B cell (primary cell): ENCODE results near the gene LIPJ. TPM values are rescaled to one million over a fixed set of nuclear protein-coding genes. Genes with fewer than 3 reads are reported as not detected.

ENCODE experiments used
- ATAC-seq: fragments of 200-7000 bp; cut with Tn5 transposase; one replicate; pipeline ENCODE4 v1.10.0; 2021; ENCODE audit warnings: low read depth, mild to moderate bottlenecking, moderate number of reproducible peaks, moderate library complexity
- CTCF ChIA-PET: fragments of 350-600 bp; sonication (Branson Sonifier 250); formaldehyde crosslinking; loops from one replicate; lab custom pipeline; 2021; ENCODE audit warnings: antibody characterized with exemption, inconsistent platforms; lab: Charles Lee
- POLR2A ChIA-PET: fragments of 350-600 bp; sonication (Branson Sonifier 250); formaldehyde crosslinking; loops from one replicate; lab custom pipeline; 2021; ENCODE audit warnings: antibody characterized with exemption; lab: Charles Lee
- DNase-seq: peaks from one replicate; pipeline ENCODE4 v3.0.0; 2013
- H2AFZ ChIP-seq: 2 replicates; pipeline ENCODE4 v1.6.1; 2012; ENCODE audit warnings: mild to moderate bottlenecking, low read depth, low read length; ENCODE audit not compliant: insufficient read depth, poor library complexity, severe bottlenecking
- H3K27ac ChIP-seq, 2 donors: 1 replicate in 1 of 2; 2 replicates in 1 of 2; pipeline ENCODE4 v1.5.1; 2012 to 2013; ENCODE audit warnings: low read length in 2 of 2, mild to moderate bottlenecking in 2 of 2, moderate library complexity in 1 of 2
- H3K27me3 ChIP-seq, 4 experiments: fragments of 200-600 bp in 1 of 4; sonication (generic) in 1 of 4; replicated peaks in 1 of 4; 1 replicate in 2 of 4; 2 replicates in 2 of 4; pipeline versions ENCODE4 v1.6.1 to v1.7.0; 2013 to 2016; ENCODE audit warnings: low read length in 3 of 4, mild to moderate bottlenecking in 2 of 4, mixed read lengths in 1 of 4, moderate library complexity in 1 of 4; ENCODE audit not compliant: insufficient read depth in 4 of 4, control insufficient read depth in 3 of 4; ENCODE audit errors: control extremely low read depth in 1 of 4
- H3K36me3 ChIP-seq, 2 experiments: replicated peaks in 1 of 2; 1 replicate in 1 of 2; 2 replicates in 1 of 2; pipeline versions ENCODE4 v1.6.1 to v1.7.1; 2013; ENCODE audit warnings: low read length in 1 of 2; ENCODE audit not compliant: insufficient read depth in 2 of 2, control insufficient read depth in 1 of 2; ENCODE audit errors: control extremely low read depth in 1 of 2, extremely low read depth in 1 of 2
- H3K4me1 ChIP-seq, 2 donors: fragments of 200-600 bp in 1 of 2; sonication (generic) in 1 of 2; 1 replicate in 1 of 2; 2 replicates in 1 of 2; pipeline versions ENCODE4 v1.5.1 to v1.6.1; 2013 to 2017; ENCODE audit warnings: low read length in 2 of 2; ENCODE audit not compliant: control insufficient read depth in 2 of 2, insufficient read depth in 2 of 2
- H3K4me2 ChIP-seq: replicated peaks from 2 replicates; pipeline ENCODE3; 2012; ENCODE audit warnings: mild to moderate bottlenecking, low read depth, low read length; ENCODE audit not compliant: poor library complexity, severe bottlenecking
- H3K4me3 ChIP-seq, 5 experiments: fragments of 200-600 bp in 1 of 5; sonication (generic) in 1 of 5; 1 replicate in 3 of 5; 2 replicates in 2 of 5; pipeline versions ENCODE4 v1.5.1 to v1.7.0; 2011 to 2016; ENCODE audit warnings: low read length in 4 of 5, mild to moderate bottlenecking in 4 of 5, low read depth in 2 of 5, control low read depth in 1 of 5, moderate library complexity in 1 of 5; ENCODE audit not compliant: insufficient read depth in 1 of 5; ENCODE audit errors: control extremely low read depth in 1 of 5, extremely low read depth in 1 of 5
- H3K79me2 ChIP-seq: fragments of 200-600 bp; sonication (generic); one replicate; pipeline ENCODE4 v1.6.0; 2016; ENCODE audit warnings: low read length; ENCODE audit not compliant: control insufficient read depth, insufficient read depth
- H3K9ac ChIP-seq: fragments of 200-600 bp; sonication (generic); 2 replicates; pipeline ENCODE4 v1.6.1; 2017; ENCODE audit warnings: mild to moderate bottlenecking, low read length, moderate library complexity
- H3K9me3 ChIP-seq, 3 donors: one replicate each; pipeline versions ENCODE4 v1.6.1 to v1.7.1; 2013; ENCODE audit warnings: low read length in 2 of 3; ENCODE audit not compliant: control insufficient read depth in 2 of 3, insufficient read depth in 1 of 3; ENCODE audit errors: control extremely low read depth in 1 of 3
- H4K20me1 ChIP-seq: 2 replicates; pipeline ENCODE4 v1.6.0; 2012; ENCODE audit warnings: mild to moderate bottlenecking, low read length; ENCODE audit not compliant: insufficient read depth, control insufficient read depth, poor library complexity, severe bottlenecking
- H3K27ac Mint-ChIP-seq: one replicate; pipeline ENCODE4 v1.8.0; 2021; ENCODE audit warnings: mixed read lengths
- H3K27me3 Mint-ChIP-seq: one replicate; pipeline ENCODE4 v1.8.0; 2021; ENCODE audit warnings: mixed read lengths
- H3K4me1 Mint-ChIP-seq: one replicate; pipeline ENCODE4 v1.8.0; 2021; ENCODE audit warnings: mixed read lengths
- H3K4me3 Mint-ChIP-seq: one replicate; pipeline ENCODE4 v1.8.0; 2021; ENCODE audit warnings: mixed read lengths
- H3K9me3 Mint-ChIP-seq: one replicate; pipeline ENCODE4 v1.8.0; 2022; ENCODE audit warnings: mixed read lengths; ENCODE audit not compliant: insufficient read depth
- EZH2 ChIP-seq: IDR thresholded peaks from 2 replicates; pipeline ENCODE4 v1.6.1; 2012; ENCODE audit warnings: borderline replicate concordance, low read depth, mild to moderate bottlenecking, moderate library complexity, low read length; ENCODE audit not compliant: insufficient read depth, poor library complexity, severe bottlenecking
- WGBS: methylation state at CpG from one replicate; pipeline ENCODE4 v1.1.5; 2013; ENCODE audit warnings: missing lambda C conversion rate; ENCODE audit not compliant: insufficient coverage; 5-methylcytosine and 5-hydroxymethylcytosine counted together
- intact Hi-C: fragments of 100-400 bp; cut with micrococcal nuclease; formaldehyde crosslinking; loops from one replicate; pipeline ENCODE4 v1.10.0; 2022
- polyA plus RNA-seq: library from polyadenylated mRNA; depleted of rRNA; stranded (reverse); fragments of >200 nt; gene quantifications from 2 replicates; pipeline ENCODE4 v1.2.3, GENCODE V29; 2012
- total RNA-seq, 2 donors: library from RNA; stranded (reverse); fragments of 120-200 nt in 1 of 2; gene quantifications; 1 replicate in 1 of 2; 2 replicates in 1 of 2; pipeline versions ENCODE4 v1.2.3 to v1.2.4, GENCODE V29; 2013 to 2022
- TF ChIP-seq, protein P1 (sequence below): fragments of 200-600 bp; IDR thresholded peaks from one replicate; pipeline ENCODE4 v1.8.0; 2022; ENCODE audit warnings: antibody characterized with exemption, mild to moderate bottlenecking

Gene LIPJ
- total and polyA plus RNA-seq, 2 donors (not counting 1 experiment from before 2014, with no cell fraction given) = 0.13 to 0.20 TPM

DNA sequence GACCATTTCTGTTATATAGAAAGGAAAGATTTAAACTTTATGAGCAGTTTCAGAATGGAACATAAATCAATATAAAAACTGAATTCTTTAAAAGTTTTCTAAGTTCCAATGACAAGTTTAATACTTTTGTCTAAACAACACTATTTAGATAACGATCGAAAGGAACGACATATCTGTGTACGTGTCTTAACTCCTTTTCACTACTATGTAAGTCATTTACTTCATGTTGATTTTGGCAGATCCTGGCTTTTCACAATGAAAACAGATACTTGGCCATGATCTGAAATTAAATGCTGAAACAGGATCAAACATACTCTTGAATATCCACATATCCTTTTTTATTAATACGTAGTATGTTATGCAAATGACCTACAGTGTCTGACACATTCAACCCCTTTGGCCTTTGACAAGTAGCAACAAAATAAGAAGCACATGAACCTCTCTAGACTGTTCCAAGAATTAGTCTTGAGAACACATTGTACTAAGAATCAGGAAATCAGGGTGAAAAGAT is 45.4 kb upstream of the LIPJ start:
- H3K27ac Mint-ChIP-seq = no peak overlapping the region
- ChIA-PET POLR2A (no interaction called here), CTCF (no interaction called here)
- H3K36me3 ChIP-seq = no peaks in the 10 kb centered on the region
- H3K4me3 Mint-ChIP-seq = no peak overlapping the region
- H3K4me2 ChIP-seq = no peak overlapping the region
- TF ChIP-seq, protein P1, sequence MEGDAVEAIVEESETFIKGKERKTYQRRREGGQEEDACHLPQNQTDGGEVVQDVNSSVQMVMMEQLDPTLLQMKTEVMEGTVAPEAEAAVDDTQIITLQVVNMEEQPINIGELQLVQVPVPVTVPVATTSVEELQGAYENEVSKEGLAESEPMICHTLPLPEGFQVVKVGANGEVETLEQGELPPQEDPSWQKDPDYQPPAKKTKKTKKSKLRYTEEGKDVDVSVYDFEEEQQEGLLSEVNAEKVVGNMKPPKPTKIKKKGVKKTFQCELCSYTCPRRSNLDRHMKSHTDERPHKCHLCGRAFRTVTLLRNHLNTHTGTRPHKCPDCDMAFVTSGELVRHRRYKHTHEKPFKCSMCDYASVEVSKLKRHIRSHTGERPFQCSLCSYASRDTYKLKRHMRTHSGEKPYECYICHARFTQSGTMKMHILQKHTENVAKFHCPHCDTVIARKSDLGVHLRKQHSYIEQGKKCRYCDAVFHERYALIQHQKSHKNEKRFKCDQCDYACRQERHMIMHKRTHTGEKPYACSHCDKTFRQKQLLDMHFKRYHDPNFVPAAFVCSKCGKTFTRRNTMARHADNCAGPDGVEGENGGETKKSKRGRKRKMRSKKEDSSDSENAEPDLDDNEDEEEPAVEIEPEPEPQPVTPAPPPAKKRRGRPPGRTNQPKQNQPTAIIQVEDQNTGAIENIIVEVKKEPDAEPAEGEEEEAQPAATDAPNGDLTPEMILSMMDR = no peak
- no peak for TF ChIP-seq EZH2
- no peaks in the 10 kb centered on the region for H3K27me3 ChIP-seq
- no peaks in the 10 kb centered on the region for H3K9me3 Mint-ChIP-seq
- H3K4me1 ChIP-seq = no peaks in the 10 kb centered on the region
- no peaks in the 10 kb centered on the region for H4K20me1 ChIP-seq
- intact Hi-C loops = no loop called here
- no peaks in the 10 kb centered on the region for H3K79me2 ChIP-seq
- H2AFZ ChIP-seq = no peak overlapping the region
- no peak overlapping the region for H3K4me3 ChIP-seq
- DNase-seq = no peak
- ATAC-seq = no peak
- no peak overlapping the region for H3K27ac ChIP-seq
- H3K27me3 Mint-ChIP-seq = no peaks in the 10 kb centered on the region
- no peak overlapping the region for H3K9ac ChIP-seq
- H3K4me1 Mint-ChIP-seq = no peaks in the 10 kb centered on the region
- no peaks in the 10 kb centered on the region for H3K9me3 ChIP-seq
- WGBS = no CpG with 5 or more reads among the region's 5 CpGs

DNA sequence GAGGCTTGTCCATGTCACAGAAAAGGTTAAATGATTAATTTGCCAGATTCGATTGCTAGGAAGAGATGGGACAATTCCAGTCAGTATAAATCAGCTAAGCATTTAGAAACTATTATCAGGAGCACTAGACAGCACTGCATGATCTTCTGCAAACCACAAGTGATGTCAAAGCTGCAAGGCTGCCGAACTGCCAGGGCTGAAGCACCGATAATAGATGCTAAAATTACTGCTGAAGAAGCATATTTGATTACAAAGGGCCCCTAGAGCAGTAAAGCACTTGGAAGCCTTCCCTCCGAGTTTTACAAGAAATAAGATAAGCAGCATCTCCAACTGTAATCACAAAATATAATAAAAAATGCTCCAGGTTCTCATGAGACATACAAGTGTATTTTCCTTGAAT is 44.0 kb upstream of the LIPJ start:
- Mint-ChIP-seq H3K27me3 (no peaks in the 10 kb centered on the region), H3K9me3 (no peaks in the 10 kb centered on the region), H3K4me3 (no peak overlapping the region), H3K27ac (no peak overlapping the region), H3K4me1 (no peaks in the 10 kb centered on the region)
- H3K27ac ChIP-seq = no peak overlapping the region
- H3K36me3 ChIP-seq = no peaks in the 10 kb centered on the region
- H3K9me3 ChIP-seq = no peaks in the 10 kb centered on the region
- no peak for ATAC-seq
- DNase-seq = no peak
- ChIA-PET CTCF (interaction anchor here (0.7 to 1.0 kb wide), 2 partner anchors 12 to 692 kb away, joined by 3 read pairs; no protein-coding TSS in a partner anchor), POLR2A (no interaction called here)
- no peaks in the 10 kb centered on the region for H3K79me2 ChIP-seq
- intact Hi-C loops = no loop called here
- H2AFZ ChIP-seq = no peak overlapping the region
- no peak overlapping the region for H3K9ac ChIP-seq
- no CpG with 5 or more reads among the region's 4 CpGs for WGBS
- H3K4me3 ChIP-seq = no peak overlapping the region
- no peak overlapping the region for H3K4me2 ChIP-seq
- H3K27me3 ChIP-seq = no peaks in the 10 kb centered on the region
- H3K4me1 ChIP-seq = no peaks in the 10 kb centered on the region
- H4K20me1 ChIP-seq = no peaks in the 10 kb centered on the region
- TF ChIP-seq, protein P1 = no peak
- no peak for TF ChIP-seq EZH2
